ENCODE data around the gene BACH2.

Gene BACH2

GRCh38 chr6:89970609-89971337, 325.9 kb downstream of the BACH2 start:
- H3K4me3 ChIP-seq (ENCODE audit: control insufficient read depth, low read depth, low read length): no peak overlapping the region
- DNase-seq (ENCODE audit: low read depth): no peak
- TF ChIP-seq CTCF (IDR thresholded peaks at IDR 0.05; ENCODE audit: control insufficient read depth, insufficient read depth, low read depth, low read length, missing control alignments): peak; percentile 77

GRCh38 chr6:89970072-89970471, 326.6 kb downstream of the BACH2 start:
- TF ChIP-seq CTCF (IDR thresholded peaks at IDR 0.05; ENCODE audit: control insufficient read depth, insufficient read depth, low read depth, low read length, missing control alignments): no peak
- DNase-seq (ENCODE audit: low read depth): no peak

GRCh38 chr6:89966913-89967312, 329.7 kb downstream of the BACH2 start:
- TF ChIP-seq CTCF (IDR thresholded peaks at IDR 0.05; ENCODE audit: control insufficient read depth, insufficient read depth, low read depth, low read length, missing control alignments): no peak
- DNase-seq (ENCODE audit: low read depth): no peak
- no peak overlapping the region for H3K4me3 ChIP-seq (ENCODE audit: control insufficient read depth, low read depth, low read length)

More at GRCh38 chr6:89970072-89970471, 326.6 kb downstream of the BACH2 start:
- no peak overlapping the region for H3K4me3 ChIP-seq (ENCODE audit: control insufficient read depth, low read depth, low read length)

- no peak overlapping the region for H3K4me3 ChIP-seq (ENCODE audit: control insufficient read depth, low read depth, low read length)
- TF ChIP-seq CTCF (IDR thresholded peaks at IDR 0.05; ENCODE audit: control insufficient read depth, insufficient read depth, low read depth, low read length, missing control alignments): no peak
- DNase-seq (ENCODE audit: low read depth): no peak
These were observed 330.5 kb downstream of the BACH2 start for GRCh38 chr6:89966228-89966544.

DNA sequence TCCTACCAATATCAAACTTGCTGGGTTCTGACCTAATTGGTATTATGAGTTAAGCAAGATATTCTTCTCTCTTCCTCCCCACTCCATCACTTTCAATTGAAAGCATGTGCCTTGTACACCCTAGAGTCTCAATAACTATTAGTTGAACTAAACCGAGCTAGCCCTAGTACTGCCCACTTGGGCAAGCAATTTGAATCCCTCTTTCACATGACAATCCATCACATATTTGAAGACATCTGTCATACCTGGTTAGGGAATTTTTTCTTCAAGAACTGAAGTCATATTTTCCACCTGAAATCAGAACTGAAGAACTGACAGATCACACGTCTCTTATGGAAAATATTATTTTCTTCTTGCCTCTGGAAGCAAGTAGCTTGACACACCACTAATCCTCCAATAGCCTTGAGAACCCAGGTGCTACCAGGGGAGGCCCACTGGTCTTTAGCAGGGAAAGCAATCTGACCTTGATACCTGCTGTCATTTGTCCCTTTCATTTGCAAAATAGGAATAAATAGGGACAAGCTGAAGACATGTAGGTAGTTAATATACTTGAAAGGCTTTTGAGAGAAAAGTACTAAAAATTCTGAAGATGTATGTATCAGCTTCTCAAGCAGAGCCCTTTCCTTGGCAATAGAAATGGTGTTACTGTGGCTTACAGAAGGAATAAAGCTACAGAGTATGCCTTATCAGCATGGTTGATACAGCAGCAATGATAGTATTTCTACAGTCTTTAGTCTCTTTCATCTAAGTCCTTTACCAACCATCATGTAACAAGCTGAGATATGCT, 331.0 kb downstream of the BACH2 start:
- DNase-seq (ENCODE audit: low read depth): no peak
- H3K4me3 ChIP-seq (ENCODE audit: control insufficient read depth, low read depth, low read length): no peak overlapping the region
- TF ChIP-seq CTCF (IDR thresholded peaks at IDR 0.05; ENCODE audit: control insufficient read depth, insufficient read depth, low read depth, low read length, missing control alignments): no peak

GRCh38 chr6:89963391-89963790, 333.3 kb downstream of the BACH2 start:
- DNase-seq (ENCODE audit: low read depth): no peak
- H3K4me3 ChIP-seq (ENCODE audit: control insufficient read depth, low read depth, low read length): no peak overlapping the region
- no peak for TF ChIP-seq CTCF (IDR thresholded peaks at IDR 0.05; ENCODE audit: control insufficient read depth, insufficient read depth, low read depth, low read length, missing control alignments)

All from AG09309 (cell line).